ENCODE measurements around the gene INTS12. TPM values are rescaled to one million over a fixed set of nuclear protein-coding genes. Genes with fewer than 3 reads are reported as not detected.
"Not testable (repeated sequence)": the region's sequence is repeated elsewhere in the genome, so short reads cannot be mapped to it uniquely, and the experiment has no call there.

Gene INTS12
- total and polyA plus RNA-seq, 4 donors = 15.0 to 24.1 (median 17.2) TPM

- not testable (repeated sequence) for H3K4me1 ChIP-seq (ENCODE audit: control insufficient read depth in 5 of 5, insufficient read depth in 5 of 5, low read length in 5 of 5); H3K9ac ChIP-seq (ENCODE audit: insufficient read depth in 1 of 2, low read length in 2 of 2); H3K27ac ChIP-seq (ENCODE audit: low read depth in 1 of 2, low read length in 1 of 2); H3K4me3 ChIP-seq; ATAC-seq (ENCODE audit: insufficient read depth, low FRiP score); H3K27me3 ChIP-seq (ENCODE audit: control insufficient read depth in 3 of 3, insufficient read depth in 3 of 3, low read length in 2 of 3); H3K9me3 ChIP-seq (ENCODE audit: control insufficient read depth in 4 of 4, insufficient read depth in 3 of 4, low read length in 3 of 4); DNase-seq
- peaks cover 4 to 17% (median 15%) of the 10 kb centered on the region in 4 donors for H3K36me3 ChIP-seq (ENCODE audit: control insufficient read depth in 4 of 4, insufficient read depth in 4 of 4, low read length in 4 of 4)
- WGBS, 2 donors = 96 to 97% methylated on average over 5 of the region's 5 CpGs
Observed at GRCh38 chr4:105694812-105695211, 13.7 kb downstream of the INTS12 start.

GRCh38 chr4:105686571-105686970, 21.9 kb downstream of the INTS12 start:
- TF ChIP-seq, protein P1, sequence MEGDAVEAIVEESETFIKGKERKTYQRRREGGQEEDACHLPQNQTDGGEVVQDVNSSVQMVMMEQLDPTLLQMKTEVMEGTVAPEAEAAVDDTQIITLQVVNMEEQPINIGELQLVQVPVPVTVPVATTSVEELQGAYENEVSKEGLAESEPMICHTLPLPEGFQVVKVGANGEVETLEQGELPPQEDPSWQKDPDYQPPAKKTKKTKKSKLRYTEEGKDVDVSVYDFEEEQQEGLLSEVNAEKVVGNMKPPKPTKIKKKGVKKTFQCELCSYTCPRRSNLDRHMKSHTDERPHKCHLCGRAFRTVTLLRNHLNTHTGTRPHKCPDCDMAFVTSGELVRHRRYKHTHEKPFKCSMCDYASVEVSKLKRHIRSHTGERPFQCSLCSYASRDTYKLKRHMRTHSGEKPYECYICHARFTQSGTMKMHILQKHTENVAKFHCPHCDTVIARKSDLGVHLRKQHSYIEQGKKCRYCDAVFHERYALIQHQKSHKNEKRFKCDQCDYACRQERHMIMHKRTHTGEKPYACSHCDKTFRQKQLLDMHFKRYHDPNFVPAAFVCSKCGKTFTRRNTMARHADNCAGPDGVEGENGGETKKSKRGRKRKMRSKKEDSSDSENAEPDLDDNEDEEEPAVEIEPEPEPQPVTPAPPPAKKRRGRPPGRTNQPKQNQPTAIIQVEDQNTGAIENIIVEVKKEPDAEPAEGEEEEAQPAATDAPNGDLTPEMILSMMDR (IDR thresholded peaks at IDR 0.05; ENCODE audit: control extremely low read depth, extremely low read depth) = no peak
- no peak overlapping the region for H3K4me3 ChIP-seq
- WGBS, 2 donors = 97 to 99% methylated on average over 2 of the region's 2 CpGs
- no peak overlapping the region for H3K9ac ChIP-seq (ENCODE audit: insufficient read depth in 1 of 2, low read length in 2 of 2)
- no peak for ATAC-seq (ENCODE audit: insufficient read depth, low FRiP score)
- no peak for DNase-seq
- no peak overlapping the region for H3K27ac ChIP-seq (ENCODE audit: low read depth in 1 of 2, low read length in 1 of 2)
- H3K4me1 ChIP-seq (ENCODE audit: control insufficient read depth in 5 of 5, insufficient read depth in 5 of 5, low read length in 5 of 5) = peaks cover 0 to 6% (median 2%) of the 10 kb centered on the region in 5 donors
- no peaks in the 10 kb centered on the region for H3K9me3 ChIP-seq (ENCODE audit: control insufficient read depth in 4 of 4, insufficient read depth in 3 of 4, low read length in 3 of 4)
- no peaks in the 10 kb centered on the region for H3K27me3 ChIP-seq (ENCODE audit: control insufficient read depth in 3 of 3, insufficient read depth in 3 of 3, low read length in 2 of 3)
- peaks cover 4 to 23% (median 15%) of the 10 kb centered on the region in 4 donors for H3K36me3 ChIP-seq (ENCODE audit: control insufficient read depth in 4 of 4, insufficient read depth in 4 of 4, low read length in 4 of 4)

DNA sequence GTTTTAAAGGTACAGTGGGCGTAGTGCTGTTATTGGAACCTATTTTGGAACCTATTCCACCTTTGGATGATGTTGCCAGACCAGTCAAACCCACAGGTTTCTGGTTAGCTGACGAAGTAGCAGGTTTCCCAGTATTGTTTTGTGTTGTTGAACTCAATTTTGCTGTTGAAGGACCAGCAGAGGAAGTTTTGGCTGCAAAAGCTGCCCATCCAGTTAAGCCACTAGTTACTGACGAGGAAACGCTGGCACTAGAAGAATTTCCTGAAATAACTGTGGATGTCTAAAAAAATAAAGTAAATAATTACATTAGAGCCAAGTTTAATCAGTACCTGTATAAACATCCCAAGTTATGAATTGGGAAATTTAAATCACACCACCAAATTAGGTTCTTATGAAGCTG, 25.5 kb downstream of the INTS12 start:
- Histone ChIP-seq H3K27ac (ENCODE audit: low read depth in 1 of 2, low read length in 1 of 2) (peak overlapping the region in 1 of 2 donors; percentile 57), H3K9me3 (ENCODE audit: control insufficient read depth in 4 of 4, insufficient read depth in 3 of 4, low read length in 3 of 4) (no peaks in the 10 kb centered on the region), H3K9ac (ENCODE audit: insufficient read depth in 1 of 2, low read length in 2 of 2) (no peak overlapping the region), H3K27me3 (ENCODE audit: control insufficient read depth in 3 of 3, insufficient read depth in 3 of 3, low read length in 2 of 3) (no peaks in the 10 kb centered on the region), H3K4me1 (ENCODE audit: control insufficient read depth in 5 of 5, insufficient read depth in 5 of 5, low read length in 5 of 5) (peaks cover 0 to 6% (median 2%) of the 10 kb centered on the region in 5 donors), H3K4me3 (no peak overlapping the region), H3K36me3 (ENCODE audit: control insufficient read depth in 4 of 4, insufficient read depth in 4 of 4, low read length in 4 of 4) (peaks cover 4 to 15% (median 6%) of the 10 kb centered on the region in 4 donors)
- 49 to 74% methylated on average over 4 of the region's 4 CpGs for WGBS, 2 donors
- DNase-seq (peak; percentile 63 to 87 (median 70)), ATAC-seq (ENCODE audit: insufficient read depth, low FRiP score) (peak; percentile 75)
- TF ChIP-seq, protein P1 (IDR thresholded peaks at IDR 0.05; ENCODE audit: control extremely low read depth, extremely low read depth) = no peak

DNA sequence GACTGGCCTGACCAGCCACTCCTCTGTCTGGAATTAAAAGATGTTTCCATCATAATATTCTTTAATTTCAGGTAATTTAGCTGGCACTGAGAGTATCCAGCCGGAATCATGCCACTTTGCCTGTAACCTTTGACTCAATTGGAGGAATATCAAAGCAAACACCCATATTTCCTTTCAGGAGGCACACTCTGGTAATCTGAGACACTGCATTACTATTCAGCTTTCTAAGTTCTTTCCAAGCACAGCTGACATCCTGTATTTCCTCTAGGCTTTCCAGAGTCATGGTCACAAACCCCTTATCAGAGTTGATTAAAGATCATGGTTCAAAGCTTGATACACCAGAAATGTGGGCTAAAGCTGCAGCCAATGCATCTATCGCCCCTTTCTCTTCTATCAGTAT, 29.3 kb downstream of the INTS12 start:
- TF ChIP-seq, protein P1 (IDR thresholded peaks at IDR 0.05; ENCODE audit: control extremely low read depth, extremely low read depth) = no peak
- no peak overlapping the region for H3K4me3 ChIP-seq
- H3K36me3 ChIP-seq (ENCODE audit: control insufficient read depth in 4 of 4, insufficient read depth in 4 of 4, low read length in 4 of 4) = peaks cover 4 to 13% (median 6%) of the 10 kb centered on the region in 4 donors
- no peak overlapping the region for H3K9ac ChIP-seq (ENCODE audit: insufficient read depth in 1 of 2, low read length in 2 of 2)
- no peak for DNase-seq
- 66 to 76% methylated on average over 2 of the region's 2 CpGs for WGBS, 2 donors
- H3K9me3 ChIP-seq (ENCODE audit: control insufficient read depth in 4 of 4, insufficient read depth in 3 of 4, low read length in 3 of 4) = no peaks in the 10 kb centered on the region
- peaks cover 0 to 6% (median 2%) of the 10 kb centered on the region in 5 donors for H3K4me1 ChIP-seq (ENCODE audit: control insufficient read depth in 5 of 5, insufficient read depth in 5 of 5, low read length in 5 of 5)
- no peaks in the 10 kb centered on the region for H3K27me3 ChIP-seq (ENCODE audit: control insufficient read depth in 3 of 3, insufficient read depth in 3 of 3, low read length in 2 of 3)
- H3K27ac ChIP-seq (ENCODE audit: low read depth in 1 of 2, low read length in 1 of 2) = no peak overlapping the region
- no peak for ATAC-seq (ENCODE audit: insufficient read depth, low FRiP score)

Data from lung (tissue), 12 donors.